GM12891 (cell line): ENCODE measurements around the gene RGL1.

Source experiments
- POLR2A ChIP-seq: IDR thresholded peaks from 2 replicates; pipeline ENCODE4 v1.6.1; 2011; ENCODE audit warnings: low read depth, low read length, control low read depth
- POLR2AphosphoS5 ChIP-seq: IDR thresholded peaks from 2 replicates; pipeline ENCODE4 v1.6.1; 2011; ENCODE audit warnings: low read depth, low read length, control low read depth
- POU2F2 ChIP-seq: IDR thresholded peaks from 2 replicates; pipeline ENCODE4 v1.6.1; 2011; ENCODE audit warnings: low read depth, mild to moderate bottlenecking, control low read depth, low read length, moderate library complexity
- TAF1 ChIP-seq: IDR thresholded peaks from 2 replicates; pipeline ENCODE4 v1.6.1; 2011; ENCODE audit warnings: low read depth, low read length, control low read depth

GRCh38 chr1:183819059-183819458, 14.1 kb downstream of the RGL1 start:
- TF ChIP-seq POU2F2 (no peak), POLR2AphosphoS5 (no peak), POLR2A (no peak), TAF1 (no peak)
